GM12878 (cell line): ENCODE data around the gene RHBDD1. TPM values are rescaled to one million over a fixed set of nuclear protein-coding genes. Genes with fewer than 3 reads are reported as not detected.

Experiments
- BCLAF1 ChIP-seq: fragments of 450-650 bp; IDR thresholded peaks from 2 replicates; pipeline ENCODE4 v1.6.1; 2017; ENCODE audit warnings: antibody characterized with exemption, mild to moderate bottlenecking, moderate library complexity
- CBX5 ChIP-seq: sonication (generic); IDR thresholded peaks from 2 replicates; pipeline ENCODE4 v1.6.1; 2016; ENCODE audit warnings: low read depth, moderate library complexity, mild to moderate bottlenecking, inconsistent platforms
- ETV6 ChIP-seq, 2 experiments: fragments of 450-650 bp in 1 of 2; IDR thresholded peaks in 1 of 2; conservative IDR thresholded peaks in 1 of 2; 2 replicates each; pipeline ENCODE4 v1.6.1; 2014; ENCODE audit warnings: antibody characterized with exemption in 1 of 2, borderline replicate concordance in 1 of 2, low read depth in 1 of 2, mild to moderate bottlenecking in 1 of 2, moderate library complexity in 1 of 2
- FOXK2 ChIP-seq: fragments of 450-650 bp; IDR thresholded peaks from 2 replicates; pipeline ENCODE4 v1.6.1; 2017; ENCODE audit warnings: mild to moderate bottlenecking, moderate library complexity
- HDAC2 ChIP-seq: fragments of 200-600 bp; sonication (generic); IDR thresholded peaks from 2 replicates; pipeline ENCODE4 v1.6.1; 2017
- JUNB ChIP-seq: IDR thresholded peaks from 2 replicates; pipeline ENCODE4 v1.6.1; 2016; ENCODE audit warnings: antibody characterized with exemption, mild to moderate bottlenecking
- KAT2A ChIP-seq: conservative IDR thresholded peaks from 2 replicates; pipeline ENCODE4 v1.6.1; 2011; ENCODE audit warnings: low read depth, low read length; ENCODE audit not compliant: control insufficient read depth
- MTA3 ChIP-seq: IDR thresholded peaks from 2 replicates; pipeline ENCODE4 v1.6.1; 2012; ENCODE audit warnings: low read length, inconsistent platforms, borderline replicate concordance
- NFYA ChIP-seq: IDR thresholded peaks from 2 replicates; pipeline ENCODE4 v1.6.1; 2011; ENCODE audit warnings: low read depth, mild to moderate bottlenecking, low read length, improper control_type of control experiment, borderline replicate concordance
- NKRF ChIP-seq: fragments of 450-650 bp; conservative IDR thresholded peaks from 2 replicates; pipeline ENCODE4 v1.6.1; 2017; ENCODE audit warnings: mild to moderate bottlenecking, moderate library complexity
- POLR2AphosphoS5 ChIP-seq: IDR thresholded peaks from 2 replicates; pipeline ENCODE4 v1.6.1; 2011; ENCODE audit warnings: mild to moderate bottlenecking, low read length, inconsistent platforms
- RBBP5 ChIP-seq: fragments of 200-600 bp; sonication (generic); conservative IDR thresholded peaks from 2 replicates; pipeline ENCODE4 v1.6.1; 2016
- STAT3 ChIP-seq: IDR thresholded peaks from 2 replicates; pipeline ENCODE4 v1.6.1; 2011; ENCODE audit warnings: low read depth, low read length, improper control_type of control experiment
- TARDBP ChIP-seq: IDR thresholded peaks from 2 replicates; pipeline ENCODE4 v1.6.1; 2016; ENCODE audit warnings: borderline replicate concordance
- WRNIP1 ChIP-seq: IDR thresholded peaks from 2 replicates; pipeline ENCODE4 v1.6.1; 2011; ENCODE audit warnings: low read depth, low read length, improper control_type of control experiment, borderline replicate concordance
- ZBTB4 ChIP-seq: fragments of 450-650 bp; formaldehyde crosslinking; IDR thresholded peaks from 2 replicates; pipeline ENCODE4 v1.4.0; 2022; ENCODE audit warnings: mild to moderate bottlenecking, moderate library complexity
- ZNF24 ChIP-seq: fragments of 450-650 bp; IDR thresholded peaks from 2 replicates; pipeline ENCODE4 v1.6.1; 2017; ENCODE audit warnings: antibody characterized with exemption, mild to moderate bottlenecking
- ZNF384 ChIP-seq: IDR thresholded peaks from 2 replicates; pipeline ENCODE4 v1.6.1; 2012; ENCODE audit warnings: low read depth, mild to moderate bottlenecking, low read length, improper control_type of control experiment, borderline replicate concordance
- polyA plus RNA-seq, 11 experiments: library from polyadenylated mRNA; depleted of rRNA in 4 of 11; unstranded in 6 of 11; stranded (reverse) in 5 of 11; fragments of >200 nt; fragmentation: Nextera tagmentation in 4 of 11; fragmentation: Illumina TruSeq in 1 of 11; extraction: Ambion mirVana in 4 of 11; extraction: Trizol in 1 of 11; gene quantifications; 1 replicate in 1 of 11; 2 replicates in 10 of 11; pipeline versions ENCODE4 v1.2.1 to v1.2.3, GENCODE V29; 2011 to 2016; ENCODE audit warnings: inconsistent platforms in 2 of 11, missing spikeins in 2 of 11, low read depth in 1 of 11
- total RNA-seq, 4 experiments: library from RNA; depleted of rRNA in 3 of 4; stranded (reverse); fragments of >200 nt in 3 of 4; fragmentation: Illumina TruSeq in 1 of 4; extraction: Trizol in 1 of 4; gene quantifications; 2 replicates each; pipeline versions ENCODE4 v1.2.1 to v1.2.3, GENCODE V29; 2013 to 2021

The RHBDD1 gene
- total and polyA plus RNA-seq, 10 of the 15 experiments (the other 5 are each of a cell fraction or from before 2014, with no cell fraction given) = 7.1 to 36.4 (median 14.7) TPM

- TF ChIP-seq KAT2A (no peak), JUNB (peak; percentile 34; the same call in 1 of the 2 replicates), ZNF24 (no peak), CBX5 (peak; percentile 75; the same call in 1 of the 2 replicates), NKRF (peak; percentile 84), RBBP5 (0 out of 2 replicates have a peak, but pooled peaks have one; percentile 28), WRNIP1 (no peak), NFYA (no peak), STAT3 (peak; percentile 80), ZBTB4 (CRISPR knock-in tag) (no peak), FOXK2 (no peak), TARDBP (peak; percentile 46; the same call in 1 of the 2 replicates), BCLAF1 (no peak), ETV6 (conservative IDR thresholded peaks at IDR 0.05 in 1 of 2, IDR thresholded peaks at IDR 0.05 in 1 of 2; ENCODE audit: borderline replicate concordance in 1 of 2, low read depth in 1 of 2) (peak in 1 of 2 experiments; percentile 75; a peak in 2 of 4 replicates), HDAC2 (no peak), ZNF384 (peak; percentile 10; the same call in 1 of the 2 replicates), POLR2AphosphoS5 (peak; percentile 91), MTA3 (no peak; the same call in 1 of the 2 replicates)
These were observed at the start of gene RHBDD1 (continued) for GRCh38 chr2:226835796-226836547.
